Esophagus squamous epithelium (tissue), 5 donors: ENCODE data around the gene PAK1. TPM values are rescaled to one million over a fixed set of nuclear protein-coding genes. Genes with fewer than 3 reads are reported as not detected.
A peak's percentile ranks its signal among the peaks of the same experiment; 100 is the strongest.

Experiments used
- DNase-seq: peaks from one replicate; lab custom pipeline; 2025; lab: John Stamatoyannopoulos, UW
- H3K27ac ChIP-seq, 4 donors: fragments of 200-600 bp; sonication (generic); one replicate each; pipeline ENCODE4 v1.5.1; 2016 to 2019; ENCODE audit warnings: mild to moderate bottlenecking in 1 of 4
- H3K27me3 ChIP-seq, 4 donors: fragments of 200-600 bp; sonication (generic); 1 replicate in 3 of 4; 2 replicates in 1 of 4; pipeline versions ENCODE4 v1.5.1 to v1.6.0; 2017 to 2021; ENCODE audit warnings: antibody characterized with exemption in 1 of 4
- H3K36me3 ChIP-seq, 3 donors: fragments of 200-600 bp; sonication (generic); one replicate each; pipeline ENCODE4 v1.5.1; 2016 to 2019
- H3K4me1 ChIP-seq, 3 donors: fragments of 200-600 bp; sonication (generic); one replicate each; pipeline ENCODE4 v1.5.1; 2017 to 2019
- H3K4me3 ChIP-seq, 4 donors: fragments of 200-600 bp; sonication (generic); 1 replicate in 3 of 4; 2 replicates in 1 of 4; pipeline ENCODE4 v1.5.1; 2016 to 2019; ENCODE audit warnings: mild to moderate bottlenecking in 2 of 4, moderate library complexity in 1 of 4
- H3K9me3 ChIP-seq, 3 donors: fragments of 200-600 bp; sonication (generic); one replicate each; pipeline ENCODE4 v1.5.1; 2016 to 2019
- POLR2A ChIP-seq, 4 donors: fragments of 450-650 bp; IDR thresholded peaks; one replicate each; pipeline ENCODE4 v1.6.1; 2017; ENCODE audit warnings: antibody characterized with exemption in 4 of 4, mild to moderate bottlenecking in 4 of 4, moderate library complexity in 3 of 4
- WGBS, 2 donors: methylation state at CpG; one replicate each; pipeline ENCODE4 v1.1.5; 2018; 5-methylcytosine and 5-hydroxymethylcytosine counted together
- intact Hi-C: fragments of 100-400 bp; cut with DNase I; formaldehyde crosslinking; loops from one replicate; pipeline ENCODE4 v1.15.0; 2022
- total RNA-seq, 4 donors: library from RNA; depleted of rRNA; stranded (reverse); fragments of >200 nt; gene quantifications; one replicate each; pipeline ENCODE4 v1.1.0, GENCODE V29; 2016
- TF ChIP-seq, protein P1 (sequence below), 6 experiments: fragments of 450-650 bp in 4 of 6; fragments of 200-600 bp in 2 of 6; sonication (generic) in 2 of 6; IDR thresholded peaks; one replicate each; pipeline ENCODE4 v1.5.1; 2016 to 2019; ENCODE audit warnings: antibody characterized with exemption in 6 of 6, mild to moderate bottlenecking in 4 of 6, moderate library complexity in 4 of 6
- donor health status: DM: yes; HTN: yes; CAD: no.

The PAK1 gene
- total RNA-seq, 4 donors from 2014 or later, result 17.4 to 41.6 (median 24.8) TPM

DNA sequence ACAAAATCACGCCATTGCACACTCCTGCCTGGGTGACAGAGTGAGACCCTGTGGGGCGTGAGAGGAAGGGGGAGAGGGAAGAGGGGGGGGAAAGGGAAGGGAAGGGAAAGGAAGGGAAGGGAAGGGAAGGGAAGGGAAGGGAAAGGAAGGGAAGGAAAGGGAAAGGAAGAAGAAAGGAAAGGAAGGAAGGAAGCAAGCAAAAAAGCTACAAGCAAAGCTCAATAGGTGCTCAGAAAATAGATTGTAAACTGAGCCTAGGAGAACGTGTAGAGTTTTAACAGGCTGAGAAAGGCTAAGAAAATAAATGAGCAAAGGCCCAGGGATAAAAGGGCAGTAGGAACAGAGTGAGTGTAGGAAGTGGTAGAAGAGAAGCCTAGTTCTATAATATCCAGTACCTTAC is 141.6 kb downstream of the PAK1 start:
- DNase-seq, result no peak
- H3K4me3 ChIP-seq, result no peak overlapping the region
- intact Hi-C loops, result no loop called here

DNA sequence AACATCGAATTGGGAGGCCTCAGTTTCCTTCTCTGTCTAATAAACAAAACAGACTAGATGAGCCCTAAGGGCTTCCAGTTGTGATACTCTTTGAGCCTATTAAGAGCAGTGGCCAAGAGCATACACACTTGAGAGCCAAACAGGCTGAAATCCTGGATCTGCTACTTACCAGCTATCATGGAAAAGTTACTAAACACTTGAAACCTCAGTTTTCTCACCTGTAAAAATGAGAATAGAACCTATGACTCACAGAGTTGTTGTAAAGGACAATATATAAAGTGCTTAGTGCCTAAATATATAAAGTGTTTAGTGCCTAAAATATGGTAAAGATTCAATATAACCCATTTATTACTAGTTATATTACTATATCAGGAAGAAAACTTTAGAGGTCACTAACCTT is 148.7 kb downstream of the PAK1 start:
- intact Hi-C loops, result no loop called here
- peaks cover 0 to 52% (median 0%) of the 10 kb centered on the region in 3 donors for H3K36me3 ChIP-seq
- no peak for DNase-seq

More for the DNA sequence above, 141.6 kb downstream of the PAK1 start:
- Histone ChIP-seq H3K27ac (no peak overlapping the region), H3K36me3 (peaks cover 0 to 57% (median 0%) of the 10 kb centered on the region in 3 donors), H3K27me3 (no peaks in the 10 kb centered on the region), H3K9me3 (no peaks in the 10 kb centered on the region), H3K4me1 (no peaks in the 10 kb centered on the region)
- TF ChIP-seq, protein P1, sequence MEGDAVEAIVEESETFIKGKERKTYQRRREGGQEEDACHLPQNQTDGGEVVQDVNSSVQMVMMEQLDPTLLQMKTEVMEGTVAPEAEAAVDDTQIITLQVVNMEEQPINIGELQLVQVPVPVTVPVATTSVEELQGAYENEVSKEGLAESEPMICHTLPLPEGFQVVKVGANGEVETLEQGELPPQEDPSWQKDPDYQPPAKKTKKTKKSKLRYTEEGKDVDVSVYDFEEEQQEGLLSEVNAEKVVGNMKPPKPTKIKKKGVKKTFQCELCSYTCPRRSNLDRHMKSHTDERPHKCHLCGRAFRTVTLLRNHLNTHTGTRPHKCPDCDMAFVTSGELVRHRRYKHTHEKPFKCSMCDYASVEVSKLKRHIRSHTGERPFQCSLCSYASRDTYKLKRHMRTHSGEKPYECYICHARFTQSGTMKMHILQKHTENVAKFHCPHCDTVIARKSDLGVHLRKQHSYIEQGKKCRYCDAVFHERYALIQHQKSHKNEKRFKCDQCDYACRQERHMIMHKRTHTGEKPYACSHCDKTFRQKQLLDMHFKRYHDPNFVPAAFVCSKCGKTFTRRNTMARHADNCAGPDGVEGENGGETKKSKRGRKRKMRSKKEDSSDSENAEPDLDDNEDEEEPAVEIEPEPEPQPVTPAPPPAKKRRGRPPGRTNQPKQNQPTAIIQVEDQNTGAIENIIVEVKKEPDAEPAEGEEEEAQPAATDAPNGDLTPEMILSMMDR (IDR thresholded peaks at IDR 0.05), result no peak
- no peak for TF ChIP-seq POLR2A (IDR thresholded peaks at IDR 0.05)
- 82 to 88% methylated on average over 1 of the region's 3 CpGs for WGBS, 2 donors

DNA sequence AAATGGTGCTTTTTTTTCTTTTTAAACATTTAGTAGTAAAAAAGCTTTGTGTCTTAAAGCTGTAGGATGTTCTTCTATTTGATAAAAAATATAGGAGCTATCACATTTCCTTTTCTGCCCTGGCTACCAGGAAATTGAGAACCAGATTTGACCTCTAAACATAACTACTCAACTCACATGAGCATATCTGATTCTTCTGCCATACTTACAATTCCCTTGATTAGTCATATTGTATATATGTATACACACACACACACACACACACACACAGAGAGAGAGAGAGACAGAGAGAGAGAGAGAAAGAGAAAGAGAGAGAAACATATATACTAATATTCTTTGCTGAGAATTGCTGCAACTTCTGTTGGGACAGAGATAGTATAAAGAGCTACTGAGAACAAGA is 149.4 kb downstream of the PAK1 start:
- no peak overlapping the region for H3K4me3 ChIP-seq
- no peak for DNase-seq
- H3K27ac ChIP-seq, result no peak overlapping the region
- TF ChIP-seq, protein P1 (IDR thresholded peaks at IDR 0.05), result no peak
- TF ChIP-seq POLR2A (IDR thresholded peaks at IDR 0.05), result no peak
- H3K27me3 ChIP-seq, result no peaks in the 10 kb centered on the region
- peaks cover 0 to 52% (median 0%) of the 10 kb centered on the region in 3 donors for H3K36me3 ChIP-seq
- no peaks in the 10 kb centered on the region for H3K9me3 ChIP-seq
- H3K4me1 ChIP-seq, result no peaks in the 10 kb centered on the region
- intact Hi-C loops, result no loop called here

More for the DNA sequence above, 148.7 kb downstream of the PAK1 start:
- H3K9me3 ChIP-seq, result no peaks in the 10 kb centered on the region
- H3K4me3 ChIP-seq, result no peak overlapping the region
- H3K27me3 ChIP-seq, result no peaks in the 10 kb centered on the region
- no peaks in the 10 kb centered on the region for H3K4me1 ChIP-seq
- no peak for TF ChIP-seq POLR2A (IDR thresholded peaks at IDR 0.05)
- TF ChIP-seq, protein P1 (IDR thresholded peaks at IDR 0.05), result no peak
- no peak overlapping the region for H3K27ac ChIP-seq
- WGBS, 2 donors, result 80 to 84% methylated on average over 1 of the region's 1 CpG

DNA sequence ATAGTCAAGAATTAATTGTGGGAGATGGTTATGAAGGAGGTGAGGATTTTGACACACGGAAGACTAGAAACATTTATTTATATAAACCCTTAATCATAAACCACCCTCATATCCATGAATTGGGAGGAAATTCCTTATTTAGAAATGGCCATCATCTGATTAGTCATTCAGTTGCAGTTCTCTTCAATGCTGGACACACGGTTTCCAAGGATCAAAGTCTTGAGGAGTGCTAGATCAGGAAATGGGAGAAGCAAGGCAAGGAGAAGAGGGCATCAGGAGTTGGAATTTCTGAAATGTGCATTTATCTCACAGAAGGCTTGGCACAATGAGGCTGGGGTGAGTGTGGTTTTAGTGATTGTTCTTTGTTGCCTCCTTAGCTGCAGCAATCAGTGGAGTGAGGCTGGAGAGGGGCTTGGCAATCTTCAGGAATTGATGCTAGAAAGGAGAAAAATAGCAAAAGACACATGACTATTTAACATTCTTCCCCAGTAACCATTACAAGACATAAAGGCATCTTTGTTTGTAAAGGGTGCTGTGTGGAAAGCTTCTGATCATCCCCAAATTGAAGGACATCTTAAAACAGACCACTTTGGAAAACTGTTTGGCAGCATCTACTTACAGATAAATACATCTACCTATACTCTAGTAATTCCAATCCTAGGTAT is 150.8 kb downstream of the PAK1 start:
- Histone ChIP-seq H3K27me3 (no peaks in the 10 kb centered on the region), H3K4me3 (no peak overlapping the region), H3K27ac (no peak overlapping the region), H3K4me1 (no peaks in the 10 kb centered on the region), H3K36me3 (peaks cover 0 to 52% (median 0%) of the 10 kb centered on the region in 3 donors), H3K9me3 (no peaks in the 10 kb centered on the region)
- no peak for TF ChIP-seq POLR2A (IDR thresholded peaks at IDR 0.05)
- TF ChIP-seq, protein P1 (IDR thresholded peaks at IDR 0.05), result no peak
- no peak for DNase-seq
- WGBS, 2 donors, result 76 to 92% methylated on average over 2 of the region's 2 CpGs
- intact Hi-C loops, result no loop called here

DNA sequence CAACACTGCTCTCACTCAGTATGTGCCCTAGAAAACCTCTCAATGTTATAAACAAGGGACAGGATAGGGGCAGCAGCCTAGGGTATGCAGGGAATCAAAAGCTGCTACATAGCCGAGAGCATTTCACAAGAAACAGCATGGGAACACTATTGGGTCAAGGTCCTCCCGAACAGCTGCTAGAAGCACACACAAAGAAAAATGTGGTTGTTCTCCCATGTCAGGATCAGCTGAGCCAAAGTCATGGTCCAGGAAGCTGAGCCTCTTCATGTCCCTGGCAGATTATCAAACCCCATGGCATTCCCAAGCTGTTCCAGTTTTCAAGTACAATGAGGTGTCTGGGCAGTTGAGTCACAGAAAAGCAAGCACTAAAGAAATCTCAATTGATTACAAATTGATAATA is 151.4 kb downstream of the PAK1 start:
- intact Hi-C loops, result no loop called here
- TF ChIP-seq, protein P1 (IDR thresholded peaks at IDR 0.05), result no peak
- TF ChIP-seq POLR2A (IDR thresholded peaks at IDR 0.05), result no peak
- peaks cover 0 to 52% (median 0%) of the 10 kb centered on the region in 3 donors for H3K36me3 ChIP-seq
- no peaks in the 10 kb centered on the region for H3K4me1 ChIP-seq
- H3K4me3 ChIP-seq, result no peak overlapping the region
- no peaks in the 10 kb centered on the region for H3K9me3 ChIP-seq
- no peak for DNase-seq
- peak overlapping the region in 2 of 4 donors; percentile 26 to 39 for H3K27ac ChIP-seq
- WGBS, 2 donors, result 76 to 77% methylated on average over 2 of the region's 2 CpGs
- H3K27me3 ChIP-seq, result no peaks in the 10 kb centered on the region
